Right lobe of liver (tissue), 4 donors: Measurements from ENCODE around the gene SNED1.

Experiments
- POLR2A ChIP-seq: fragments of 450-650 bp; IDR thresholded peaks from one replicate; pipeline ENCODE4 v1.6.1; 2017; ENCODE audit warnings: antibody characterized with exemption, mild to moderate bottlenecking
- TF ChIP-seq, protein P1 (sequence below), 4 donors: fragments of 200-600 bp in 3 of 4; fragments of 450-650 bp in 1 of 4; IDR thresholded peaks; one replicate each; pipeline versions ENCODE4 v1.5.1 to v1.8.0; 2016 to 2022; ENCODE audit warnings: antibody characterized with exemption in 4 of 4, mild to moderate bottlenecking in 2 of 4
- donor health status: DM: no; HTN: no; CAD: no.
- donor health status: DM: no; HTN: no; CAD: no.
- donor health status: DM: no; HTN: yes; CAD: no.

DNA sequence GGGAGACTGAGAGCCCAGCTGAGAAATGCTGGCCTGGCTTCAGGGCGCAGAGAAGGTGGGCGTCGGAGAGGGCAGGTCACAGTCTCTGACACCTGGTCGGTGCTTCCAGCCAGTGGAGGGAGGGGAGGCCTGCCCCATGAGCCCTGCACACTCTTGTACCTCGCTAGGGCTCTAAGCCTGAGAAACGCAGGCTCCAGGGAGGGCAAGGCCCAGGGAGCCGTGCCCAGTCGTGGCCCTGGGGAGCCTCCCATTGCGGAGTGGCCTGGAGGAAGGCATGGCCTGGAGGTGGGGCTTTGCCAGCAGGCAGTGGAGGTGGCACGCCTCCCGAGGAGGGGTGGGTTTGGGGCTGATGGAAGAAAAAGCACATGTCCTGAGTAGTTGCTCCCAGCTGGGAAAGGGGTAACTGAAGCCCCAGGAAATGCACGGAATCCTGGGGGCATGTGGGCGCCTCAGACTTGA lies 64.7 kb downstream of the SNED1 start:
- TF ChIP-seq, protein P1, sequence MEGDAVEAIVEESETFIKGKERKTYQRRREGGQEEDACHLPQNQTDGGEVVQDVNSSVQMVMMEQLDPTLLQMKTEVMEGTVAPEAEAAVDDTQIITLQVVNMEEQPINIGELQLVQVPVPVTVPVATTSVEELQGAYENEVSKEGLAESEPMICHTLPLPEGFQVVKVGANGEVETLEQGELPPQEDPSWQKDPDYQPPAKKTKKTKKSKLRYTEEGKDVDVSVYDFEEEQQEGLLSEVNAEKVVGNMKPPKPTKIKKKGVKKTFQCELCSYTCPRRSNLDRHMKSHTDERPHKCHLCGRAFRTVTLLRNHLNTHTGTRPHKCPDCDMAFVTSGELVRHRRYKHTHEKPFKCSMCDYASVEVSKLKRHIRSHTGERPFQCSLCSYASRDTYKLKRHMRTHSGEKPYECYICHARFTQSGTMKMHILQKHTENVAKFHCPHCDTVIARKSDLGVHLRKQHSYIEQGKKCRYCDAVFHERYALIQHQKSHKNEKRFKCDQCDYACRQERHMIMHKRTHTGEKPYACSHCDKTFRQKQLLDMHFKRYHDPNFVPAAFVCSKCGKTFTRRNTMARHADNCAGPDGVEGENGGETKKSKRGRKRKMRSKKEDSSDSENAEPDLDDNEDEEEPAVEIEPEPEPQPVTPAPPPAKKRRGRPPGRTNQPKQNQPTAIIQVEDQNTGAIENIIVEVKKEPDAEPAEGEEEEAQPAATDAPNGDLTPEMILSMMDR (IDR thresholded peaks at IDR 0.05), result no peak
- no peak for TF ChIP-seq POLR2A
